ENCODE data around the gene IL31RA. TPM values are rescaled to one million over a fixed set of nuclear protein-coding genes. Genes with fewer than 3 reads are reported as not detected.

Gene IL31RA
- total RNA-seq, 1 experiment from 2014 or later, result 3.2 TPM

- H3K4me1 Mint-ChIP-seq (ENCODE audit: low read depth, unreplicated experiment), result peaks cover 3% of the 10 kb centered on the region
- CTCF ChIA-PET, result interaction anchor here (0.6 kb wide), 1 partner anchor 81 kb away, joined by 6 read pairs; no protein-coding TSS in a partner anchor
- intact Hi-C loops (cut with micrococcal nuclease; ENCODE audit: unreplicated experiment), result no loop called here
- no peak for DNase-seq
- BruUV-seq (replicated peaks), result no TSS peak
- H3K36me3 Mint-ChIP-seq (ENCODE audit: insufficient read depth, unreplicated experiment), result peaks cover under 1% of the 10 kb centered on the region
- H3K27ac Mint-ChIP-seq (ENCODE audit: unreplicated experiment), result no peak overlapping the region
- TF ChIP-seq CTCF (IDR thresholded peaks at IDR 0.05; ENCODE audit: unreplicated experiment), result no peak
- no peak overlapping the region for H3K4me3 Mint-ChIP-seq (ENCODE audit: low read depth, unreplicated experiment)
- no peaks in the 10 kb centered on the region for H3K9me3 Mint-ChIP-seq (ENCODE audit: low read depth, unreplicated experiment)
- H3K27me3 Mint-ChIP-seq (ENCODE audit: unreplicated experiment), result no peaks in the 10 kb centered on the region
Observed at GRCh38 chr5:55897905-55898304, 46.7 kb downstream of the IL31RA start.

GRCh38 chr5:55899344-55899743, 48.2 kb downstream of the IL31RA start:
- no peak for DNase-seq
- TF ChIP-seq CTCF (IDR thresholded peaks at IDR 0.05; ENCODE audit: unreplicated experiment), result no peak
- Mint-ChIP-seq H3K9me3 (ENCODE audit: low read depth, unreplicated experiment) (no peaks in the 10 kb centered on the region), H3K4me3 (ENCODE audit: low read depth, unreplicated experiment) (no peak overlapping the region), H3K36me3 (ENCODE audit: insufficient read depth, unreplicated experiment) (peaks cover 8% of the 10 kb centered on the region), H3K4me1 (ENCODE audit: low read depth, unreplicated experiment) (peaks cover 17% of the 10 kb centered on the region), H3K27me3 (ENCODE audit: unreplicated experiment) (no peaks in the 10 kb centered on the region), H3K27ac (ENCODE audit: unreplicated experiment) (no peak overlapping the region)
- intact Hi-C loops (cut with micrococcal nuclease; ENCODE audit: unreplicated experiment), result no loop called here
- no TSS peak for BruUV-seq (replicated peaks)
- CTCF ChIA-PET, result interaction anchor here (1.3 kb wide), 1 partner anchor 14 kb away, joined by 3 read pairs; no protein-coding TSS in a partner anchor

DNA sequence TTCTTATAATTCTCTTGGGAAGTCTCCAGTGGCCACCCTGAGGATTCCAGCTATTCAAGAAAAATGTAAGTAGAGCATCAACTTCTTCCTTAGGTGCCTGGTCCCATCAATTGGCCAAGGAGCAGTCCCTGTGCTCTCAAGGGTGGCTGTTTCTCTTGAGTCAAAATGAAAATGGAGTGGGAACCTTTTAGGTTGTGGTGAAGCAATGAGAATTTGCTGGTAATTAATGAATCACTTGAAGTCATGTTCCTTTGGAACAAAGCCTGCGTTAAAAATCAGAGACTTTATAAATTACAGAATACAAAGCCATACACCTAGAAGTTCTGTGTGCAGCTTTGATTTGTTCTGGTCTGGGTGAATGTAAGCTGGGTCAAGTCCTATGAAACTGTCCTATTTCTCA, 48.9 kb downstream of the IL31RA start:
- Mint-ChIP-seq H3K36me3 (ENCODE audit: insufficient read depth, unreplicated experiment) (peaks cover 8% of the 10 kb centered on the region), H3K9me3 (ENCODE audit: low read depth, unreplicated experiment) (no peaks in the 10 kb centered on the region), H3K4me3 (ENCODE audit: low read depth, unreplicated experiment) (no peak overlapping the region), H3K27me3 (ENCODE audit: unreplicated experiment) (no peaks in the 10 kb centered on the region), H3K4me1 (ENCODE audit: low read depth, unreplicated experiment) (peaks cover 17% of the 10 kb centered on the region), H3K27ac (ENCODE audit: unreplicated experiment) (no peak overlapping the region)
- intact Hi-C loops (cut with micrococcal nuclease; ENCODE audit: unreplicated experiment), result no loop called here
- CTCF ChIA-PET, result no interaction called here
- no peak for TF ChIP-seq CTCF (IDR thresholded peaks at IDR 0.05; ENCODE audit: unreplicated experiment)
- no TSS peak for BruUV-seq (replicated peaks)
- no peak for DNase-seq

DNA sequence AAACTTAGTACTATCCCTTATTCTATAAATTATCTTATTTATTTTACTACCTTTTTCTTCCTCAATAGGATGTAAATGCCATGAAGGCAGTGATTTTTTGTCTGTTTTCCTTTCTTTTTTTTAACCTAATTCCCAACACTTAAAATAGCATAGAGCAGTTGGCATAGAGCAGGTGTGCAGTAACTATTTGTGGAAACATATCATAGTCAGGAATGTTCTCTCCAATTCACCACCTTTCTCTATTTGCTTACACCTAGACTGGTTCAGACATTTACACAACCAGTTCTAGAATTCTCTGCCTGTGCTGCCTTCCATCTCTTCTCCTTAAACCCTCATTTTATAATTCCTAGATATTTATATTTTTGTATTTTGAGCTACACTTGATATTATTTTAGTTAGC, 49.6 kb downstream of the IL31RA start:
- no TSS peak for BruUV-seq (replicated peaks)
- CTCF ChIA-PET, result no interaction called here
- Mint-ChIP-seq H3K4me1 (ENCODE audit: low read depth, unreplicated experiment) (peaks cover 17% of the 10 kb centered on the region), H3K9me3 (ENCODE audit: low read depth, unreplicated experiment) (no peaks in the 10 kb centered on the region), H3K27ac (ENCODE audit: unreplicated experiment) (no peak overlapping the region), H3K27me3 (ENCODE audit: unreplicated experiment) (no peaks in the 10 kb centered on the region), H3K4me3 (ENCODE audit: low read depth, unreplicated experiment) (no peak overlapping the region), H3K36me3 (ENCODE audit: insufficient read depth, unreplicated experiment) (peaks cover 8% of the 10 kb centered on the region)
- intact Hi-C loops (cut with micrococcal nuclease; ENCODE audit: unreplicated experiment), result no loop called here
- DNase-seq, result no peak
- TF ChIP-seq CTCF (IDR thresholded peaks at IDR 0.05; ENCODE audit: unreplicated experiment), result no peak

All from Calu3 (cell line).